ENCODE data around the gene AGAP2. TPM values are rescaled to one million over a fixed set of nuclear protein-coding genes. Genes with fewer than 3 reads are reported as not detected.

Gene AGAP2
- total and polyA plus RNA-seq, 2 donors, result 1.4 to 1.8 TPM

DNA sequence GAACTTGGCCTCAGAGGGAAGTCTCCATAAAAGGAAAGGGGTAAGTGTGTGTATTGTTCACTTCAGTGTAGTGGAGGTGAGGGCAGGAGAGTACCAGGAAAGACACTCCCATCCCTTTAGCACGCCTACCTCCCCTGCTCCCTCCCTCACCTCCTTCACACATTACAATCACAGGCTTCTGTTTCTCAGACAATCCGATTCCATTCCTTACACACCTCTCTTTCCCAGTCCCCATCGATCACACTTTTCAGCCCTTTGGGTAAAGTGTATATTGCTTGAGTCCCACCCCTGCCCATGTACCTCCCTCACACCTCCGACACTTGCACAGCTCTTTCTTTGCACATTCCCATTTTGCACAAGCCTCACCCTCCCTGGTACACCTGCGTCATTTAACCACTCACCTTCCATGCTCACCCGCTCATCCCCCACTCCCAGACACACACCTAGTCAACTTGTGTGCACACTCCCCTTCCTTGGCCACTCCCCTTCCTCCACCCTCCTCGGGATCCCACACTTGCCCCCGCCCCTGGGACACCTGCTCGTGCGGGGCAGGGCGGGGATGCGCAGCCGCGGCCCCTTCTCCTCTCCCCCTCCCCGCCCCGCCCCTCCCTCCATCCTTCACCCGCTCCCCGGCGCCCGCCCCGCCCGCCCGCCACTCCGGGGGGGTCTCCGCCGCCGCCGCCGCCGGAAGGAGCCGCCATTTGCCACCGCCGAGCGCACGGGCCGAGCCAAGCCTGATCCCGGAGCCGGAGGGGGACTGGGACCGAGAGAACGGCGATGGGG, 16.1 kb upstream of the AGAP2 start, which contains the start of gene MARCHF9:
Gene MARCHF9 (plus strand): TSS at position 693 of the 783 bp plus-strand sequence. CDS start 426 bp downstream, outside the sequence.
- H3K27ac ChIP-seq (ENCODE audit: low read depth), result peak within 1 kb of the TSS; percentile 48
- no peaks in the 10 kb centered on the region for H3K36me3 ChIP-seq (ENCODE audit: insufficient read depth)
- no peak for DNase-seq (ENCODE audit: extremely low spot score)
- H3K4me3 ChIP-seq (ENCODE audit: low read depth, low read length), result peak within 1 kb of the TSS; percentile 85
- WGBS, result 1% methylated on average over 41 of the region's 41 CpGs
- no peaks in the 10 kb centered on the region for H3K4me1 ChIP-seq (ENCODE audit: insufficient read depth)

DNA sequence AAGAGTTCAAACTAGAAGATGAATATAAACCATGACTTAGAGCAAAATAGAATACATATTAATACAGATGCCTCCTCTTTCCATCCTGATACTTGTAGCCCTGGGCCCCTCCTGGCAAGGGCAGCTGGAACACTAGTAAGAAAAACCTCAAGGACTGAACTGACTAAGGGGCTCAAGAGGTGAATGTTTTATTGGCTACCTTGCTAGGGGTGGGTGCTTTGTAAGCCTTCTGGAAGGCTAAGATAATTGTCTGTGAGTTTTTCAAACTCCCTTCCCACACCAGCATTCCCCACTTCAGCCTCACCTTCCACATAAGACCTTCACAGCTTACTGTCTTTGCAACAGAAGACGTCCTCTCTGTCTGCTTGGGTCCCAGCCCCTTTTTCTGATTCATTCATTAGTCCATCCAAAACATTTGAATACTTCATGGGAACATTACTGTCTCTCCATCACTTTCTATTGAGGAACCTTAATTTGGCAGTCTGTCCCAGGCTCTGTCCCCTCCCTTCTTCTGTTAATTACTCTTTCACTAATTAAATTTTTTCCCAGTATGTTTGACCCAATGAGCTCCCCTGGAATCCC, 15.3 kb upstream of the AGAP2 start:
- no peak overlapping the region for H3K27ac ChIP-seq (ENCODE audit: low read depth)
- no peak overlapping the region for H3K4me3 ChIP-seq (ENCODE audit: low read depth, low read length)
- H3K4me1 ChIP-seq (ENCODE audit: insufficient read depth), result no peaks in the 10 kb centered on the region
- DNase-seq (ENCODE audit: extremely low spot score), result no peak
- 16% methylated on average over 1 of the region's 1 CpG for WGBS
- H3K36me3 ChIP-seq (ENCODE audit: insufficient read depth), result no peaks in the 10 kb centered on the region

DNA sequence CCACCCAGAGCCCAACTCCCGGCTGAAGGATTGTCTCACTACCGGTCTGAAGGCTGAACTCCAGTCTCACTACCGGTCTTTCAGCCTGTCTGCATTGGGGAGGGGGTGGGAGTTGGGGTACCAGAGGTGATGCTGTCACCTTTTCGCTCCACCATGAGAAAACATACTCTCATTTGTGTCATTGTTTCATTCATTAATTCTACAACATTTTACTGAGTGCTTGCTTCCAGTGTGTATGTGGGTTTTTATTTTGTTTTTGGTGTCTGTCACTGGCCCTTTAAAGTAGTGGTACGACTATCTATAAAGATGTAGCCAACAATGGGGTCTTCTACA, 14.1 kb upstream of the AGAP2 start:
- Histone ChIP-seq H3K36me3 (ENCODE audit: insufficient read depth) (no peaks in the 10 kb centered on the region), H3K4me1 (ENCODE audit: insufficient read depth) (no peaks in the 10 kb centered on the region), H3K4me3 (ENCODE audit: low read depth, low read length) (no peak overlapping the region), H3K27ac (ENCODE audit: low read depth) (no peak overlapping the region)
- WGBS, result 3% methylated on average over 5 of the region's 5 CpGs
- DNase-seq (ENCODE audit: extremely low spot score), result no peak

DNA sequence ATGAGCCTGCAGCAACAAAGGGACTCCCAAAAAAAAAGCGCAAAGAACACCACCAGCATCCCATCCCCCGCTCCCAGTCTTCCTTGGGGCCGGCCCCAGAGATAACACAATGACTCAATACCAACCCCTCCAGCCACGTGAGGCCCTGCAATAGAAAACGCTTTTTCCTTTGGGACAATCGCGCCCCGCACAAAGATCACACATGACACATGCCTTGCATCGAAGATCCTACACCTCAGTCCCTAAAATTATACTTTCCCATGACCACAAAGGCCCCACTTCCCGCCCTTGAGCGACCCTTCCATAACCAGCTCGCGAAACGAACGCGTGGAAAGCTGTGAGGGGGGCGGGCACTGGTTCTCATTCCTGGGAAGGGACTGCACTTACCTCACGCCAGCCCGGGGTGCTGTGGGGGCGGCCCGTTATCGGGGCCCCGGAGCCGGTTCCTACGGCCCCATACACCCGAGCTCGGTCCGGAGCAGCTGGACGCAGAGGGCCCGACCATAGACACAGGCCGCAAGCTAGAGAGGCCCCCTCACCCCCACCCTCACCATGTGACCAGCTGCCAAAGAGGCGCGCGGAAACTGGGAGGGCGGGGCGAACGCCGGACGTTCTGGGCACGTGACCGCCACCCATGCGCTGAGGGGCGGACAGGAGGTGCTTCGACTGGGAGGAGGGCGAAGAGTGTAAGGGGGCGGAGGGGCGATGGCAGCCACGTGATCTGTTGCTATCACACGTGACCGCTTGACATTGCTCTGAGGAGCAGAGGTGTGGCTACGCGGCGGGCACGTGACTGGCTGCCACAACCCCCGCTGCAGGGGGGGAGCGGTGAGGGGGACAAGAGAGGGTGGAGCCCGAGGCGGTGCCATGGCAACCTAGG, 13.5 kb upstream of the AGAP2 start, which contains the start of gene CDK4:
Gene CDK4 (minus strand): TSS at position 523 of the 880 bp plus-strand sequence. CDS start 593 bp downstream, outside the sequence.
- under 1% methylated on average over 58 of the region's 58 CpGs for WGBS
- Histone ChIP-seq H3K4me3 (ENCODE audit: low read depth, low read length) (peak within 1 kb of the TSS; percentile 55), H3K4me1 (ENCODE audit: insufficient read depth) (no peaks in the 10 kb centered on the region), H3K36me3 (ENCODE audit: insufficient read depth) (no peaks in the 10 kb centered on the region), H3K27ac (ENCODE audit: low read depth) (peak within 1 kb of the TSS; percentile 57)
- peak; percentile 96 for DNase-seq (ENCODE audit: extremely low spot score)

DNA sequence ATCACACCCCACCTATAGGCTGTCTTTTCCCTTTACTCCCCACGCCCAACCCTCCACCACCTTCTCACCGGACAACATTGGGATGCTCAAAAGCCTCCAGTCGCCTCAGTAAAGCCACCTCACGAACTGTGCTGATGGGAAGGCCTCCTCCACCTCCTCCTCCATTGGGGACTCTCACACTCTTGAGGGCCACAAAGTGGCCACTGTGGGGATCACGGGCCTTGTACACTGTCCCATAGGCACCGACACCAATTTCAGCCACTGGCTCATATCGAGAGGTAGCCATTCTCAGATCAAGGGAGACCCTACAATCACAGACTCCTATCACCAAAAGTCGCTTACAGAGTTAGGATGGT, 12.9 kb upstream of the AGAP2 start:
- DNase-seq (ENCODE audit: extremely low spot score), result no peak
- Histone ChIP-seq H3K27ac (ENCODE audit: low read depth) (no peak overlapping the region), H3K4me3 (ENCODE audit: low read depth, low read length) (peak overlapping the region; percentile 55), H3K4me1 (ENCODE audit: insufficient read depth) (no peaks in the 10 kb centered on the region), H3K36me3 (ENCODE audit: insufficient read depth) (no peaks in the 10 kb centered on the region)
- 10% methylated on average over 8 of the region's 8 CpGs for WGBS

DNA sequence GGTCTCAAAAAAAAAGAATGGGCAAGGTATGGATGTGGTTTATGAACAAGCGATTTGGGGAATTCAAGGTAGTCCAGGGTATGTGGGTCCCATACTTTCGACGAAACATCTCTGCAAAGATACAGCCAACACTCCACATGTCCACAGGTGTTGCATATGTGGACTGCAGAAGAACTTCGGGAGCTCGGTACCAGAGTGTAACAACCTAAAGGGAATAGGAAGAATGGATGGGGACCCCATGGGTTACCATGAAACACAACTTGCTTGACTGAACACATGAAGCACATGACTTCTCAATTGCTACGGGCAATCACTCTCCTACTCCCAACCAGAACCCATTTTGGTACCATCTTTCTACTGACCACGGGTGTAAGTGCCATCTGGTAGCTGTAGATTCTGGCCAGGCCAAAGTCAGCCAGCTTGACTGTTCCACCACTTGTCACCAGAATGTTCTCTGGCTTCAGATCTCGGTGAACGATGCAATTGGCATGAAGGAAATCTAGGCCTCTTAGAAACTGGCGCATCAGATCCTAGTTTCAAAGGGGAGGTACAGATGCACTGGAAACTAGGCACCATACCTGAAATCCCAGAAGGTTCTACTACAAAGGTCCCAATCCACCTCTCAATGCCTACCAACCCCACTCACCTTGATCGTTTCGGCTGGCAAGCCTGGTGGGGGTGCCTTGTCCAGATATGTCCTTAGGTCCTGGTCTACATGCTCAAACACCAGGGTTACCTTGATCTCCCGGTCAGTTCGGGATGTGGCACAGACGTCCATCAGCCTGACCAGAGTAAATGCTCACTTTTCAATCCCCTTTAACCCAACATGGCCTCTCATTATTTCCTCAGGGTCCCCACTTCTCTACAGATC, 12.3 kb upstream of the AGAP2 start:
- H3K4me1 ChIP-seq (ENCODE audit: insufficient read depth), result no peaks in the 10 kb centered on the region
- H3K4me3 ChIP-seq (ENCODE audit: low read depth, low read length), result no peak overlapping the region
- H3K27ac ChIP-seq (ENCODE audit: low read depth), result no peak overlapping the region
- no peaks in the 10 kb centered on the region for H3K36me3 ChIP-seq (ENCODE audit: insufficient read depth)
- 88% methylated on average over 15 of the region's 15 CpGs for WGBS
- DNase-seq (ENCODE audit: extremely low spot score), result no peak

DNA sequence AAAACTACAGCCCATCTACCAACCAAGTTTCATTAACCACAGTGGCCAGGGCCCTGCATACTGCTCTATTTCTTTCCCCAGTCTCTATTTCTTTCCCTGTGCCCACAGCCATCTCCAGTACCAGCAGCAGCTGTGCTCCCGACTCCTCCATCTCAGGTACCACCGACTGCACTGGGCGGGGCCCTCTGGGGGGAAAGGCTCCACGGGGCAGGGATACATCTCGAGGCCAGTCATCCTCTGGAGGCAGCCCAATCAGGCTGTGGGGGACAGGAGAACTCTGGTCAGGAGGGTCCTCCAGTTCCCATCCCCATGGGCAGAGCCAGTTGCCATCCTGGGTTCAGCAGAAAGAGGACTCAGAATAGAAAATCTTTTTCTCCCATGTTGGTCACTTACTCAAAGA, 10.5 kb upstream of the AGAP2 start:
- DNase-seq (ENCODE audit: extremely low spot score), result no peak
- whole genome bisulfite sequencing, result 91% methylated on average over 5 of the region's 5 CpGs
- no peaks in the 10 kb centered on the region for H3K4me1 ChIP-seq (ENCODE audit: insufficient read depth)

DNA sequence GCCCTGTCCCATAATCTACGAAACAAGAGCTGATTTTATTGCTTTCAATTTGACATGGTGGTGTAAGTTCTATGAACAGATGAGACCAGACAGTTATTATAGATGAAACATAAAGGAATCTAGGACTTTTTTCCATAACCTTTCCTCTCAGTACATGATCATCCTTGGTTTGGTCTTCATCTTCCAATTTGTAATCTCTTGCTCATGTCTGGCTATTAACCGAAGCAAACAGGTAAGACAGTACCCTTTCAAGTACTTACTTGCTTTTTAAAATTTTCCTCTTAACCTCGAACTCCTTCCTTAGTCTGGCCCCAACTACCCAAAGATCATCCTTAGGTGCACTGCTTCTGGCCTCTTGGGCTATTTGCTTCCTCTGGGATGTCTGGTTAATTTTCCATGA, 7.5 kb upstream of the AGAP2 start:
- no peaks in the 10 kb centered on the region for H3K4me1 ChIP-seq (ENCODE audit: insufficient read depth)
- H3K36me3 ChIP-seq (ENCODE audit: insufficient read depth), result no peaks in the 10 kb centered on the region
- WGBS, result 88% methylated on average over 3 of the region's 3 CpGs
- DNase-seq (ENCODE audit: extremely low spot score), result no peak
- no peak overlapping the region for H3K27ac ChIP-seq (ENCODE audit: low read depth)
- no peak overlapping the region for H3K4me3 ChIP-seq (ENCODE audit: low read depth, low read length)

More for the DNA sequence above, 10.5 kb upstream of the AGAP2 start:
- no peak overlapping the region for H3K4me3 ChIP-seq (ENCODE audit: low read depth, low read length)
- H3K36me3 ChIP-seq (ENCODE audit: insufficient read depth), result no peaks in the 10 kb centered on the region
- H3K27ac ChIP-seq (ENCODE audit: low read depth), result no peak overlapping the region

DNA sequence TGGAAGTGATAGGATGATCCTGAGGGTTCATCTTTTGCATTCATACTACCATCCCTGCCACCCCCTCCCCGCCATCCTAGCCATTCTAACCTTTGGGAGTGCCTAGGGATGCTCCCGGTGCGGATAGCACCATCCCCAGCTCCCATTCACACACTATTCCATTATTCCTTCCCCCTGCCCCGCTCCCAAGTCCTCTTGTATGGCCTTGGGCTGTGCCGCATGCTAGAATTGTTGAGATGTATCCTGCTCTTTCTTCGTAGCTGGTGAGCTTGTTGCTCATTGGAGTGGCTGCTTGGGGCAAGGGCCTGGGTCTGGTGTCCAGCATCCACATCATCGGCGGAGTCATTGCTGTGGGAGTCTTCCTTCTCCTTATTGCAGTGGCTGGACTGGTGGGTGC, 6.9 kb upstream of the AGAP2 start:
- Histone ChIP-seq H3K27ac (ENCODE audit: low read depth) (peak overlapping the region; percentile 92), H3K4me3 (ENCODE audit: low read depth, low read length) (peak overlapping the region; percentile 42), H3K4me1 (ENCODE audit: insufficient read depth) (no peaks in the 10 kb centered on the region), H3K36me3 (ENCODE audit: insufficient read depth) (no peaks in the 10 kb centered on the region)
- 42% methylated on average over 8 of the region's 8 CpGs for WGBS
- no peak for DNase-seq (ENCODE audit: extremely low spot score)

DNA sequence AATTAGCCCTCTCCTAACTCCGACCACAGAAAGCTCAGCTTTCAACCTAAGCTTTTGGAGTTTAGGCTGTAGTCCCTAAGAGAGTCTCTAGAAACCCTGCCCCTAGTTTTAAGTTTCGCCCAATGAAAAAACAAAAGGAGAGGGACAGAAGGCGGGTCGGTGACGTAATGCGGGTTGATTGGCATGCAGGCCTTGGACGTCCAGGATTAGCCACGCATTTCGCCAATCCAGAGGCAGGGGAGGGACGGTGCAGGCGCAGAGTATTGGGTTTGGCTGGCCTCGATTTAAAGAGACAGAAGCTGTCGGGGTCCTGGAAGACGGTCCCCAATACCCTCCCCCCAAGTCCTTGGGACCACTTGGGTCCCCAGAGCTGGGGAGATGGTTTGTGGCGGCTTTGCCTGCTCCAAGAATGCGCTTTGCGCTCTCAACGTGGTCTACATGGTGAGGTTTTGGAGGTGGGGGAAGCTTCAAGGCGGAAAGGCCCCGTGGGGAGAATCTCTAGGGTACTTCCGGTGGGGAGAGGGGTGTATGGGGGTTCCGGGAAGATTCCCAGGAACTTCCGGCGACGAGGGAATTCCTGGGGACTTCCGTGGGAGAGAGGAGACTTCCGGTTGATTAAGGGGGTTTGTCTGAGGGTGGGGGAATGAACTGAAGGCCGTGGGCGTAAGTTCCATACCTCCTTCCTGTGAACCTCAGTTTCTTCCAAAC, 6.4 kb upstream of the AGAP2 start, which contains the start of gene TSPAN31:
Gene TSPAN31 (plus strand): TSS at position 263 of the 708 bp plus-strand sequence. CDS start 116 bp downstream, at position 379.
- peak within 1 kb of the TSS; percentile 92 for H3K27ac ChIP-seq (ENCODE audit: low read depth)
- H3K4me3 ChIP-seq (ENCODE audit: low read depth, low read length), result peak within 1 kb of the TSS; percentile 42
- peak; percentile 97 for DNase-seq (ENCODE audit: extremely low spot score)
- H3K4me1 ChIP-seq (ENCODE audit: insufficient read depth), result no peaks in the 10 kb centered on the region
- H3K36me3 ChIP-seq (ENCODE audit: insufficient read depth), result no peaks in the 10 kb centered on the region
- WGBS, result under 1% methylated on average over 29 of the region's 29 CpGs

DNA sequence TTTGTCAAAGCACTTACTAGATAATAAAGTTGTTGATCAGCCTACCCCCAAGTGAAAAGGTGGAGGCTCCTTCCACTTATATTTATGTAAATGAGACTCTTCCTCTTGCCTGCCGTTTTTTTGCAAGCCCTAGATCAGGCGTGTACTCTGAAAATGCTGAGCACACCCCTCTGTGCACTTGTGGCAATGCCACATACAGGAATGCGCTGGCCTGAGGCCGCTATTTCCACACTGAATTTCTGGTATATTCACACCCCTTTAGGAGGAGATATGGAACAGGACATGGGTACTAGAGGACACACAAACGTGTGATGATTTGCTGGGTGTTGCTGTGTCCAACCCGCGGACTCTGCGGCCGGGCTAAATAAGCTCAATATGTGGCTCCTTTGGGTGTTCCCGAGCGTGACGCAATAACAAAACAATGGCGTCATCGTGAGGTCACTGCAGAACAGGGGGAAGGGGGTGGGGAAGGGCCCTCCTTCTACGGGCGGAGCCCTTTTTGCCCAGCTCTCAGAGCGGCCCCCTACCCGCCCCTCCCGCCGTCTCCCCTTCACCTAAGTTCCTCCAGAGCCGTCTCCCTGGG, 5.7 kb upstream of the AGAP2 start:
- Histone ChIP-seq H3K36me3 (ENCODE audit: insufficient read depth) (no peaks in the 10 kb centered on the region), H3K27ac (ENCODE audit: low read depth) (peak overlapping the region; percentile 77), H3K4me3 (ENCODE audit: low read depth, low read length) (peak overlapping the region; percentile 42), H3K4me1 (ENCODE audit: insufficient read depth) (no peaks in the 10 kb centered on the region)
- 13% methylated on average over 21 of the region's 21 CpGs for WGBS
- DNase-seq (ENCODE audit: extremely low spot score), result no peak

DNA sequence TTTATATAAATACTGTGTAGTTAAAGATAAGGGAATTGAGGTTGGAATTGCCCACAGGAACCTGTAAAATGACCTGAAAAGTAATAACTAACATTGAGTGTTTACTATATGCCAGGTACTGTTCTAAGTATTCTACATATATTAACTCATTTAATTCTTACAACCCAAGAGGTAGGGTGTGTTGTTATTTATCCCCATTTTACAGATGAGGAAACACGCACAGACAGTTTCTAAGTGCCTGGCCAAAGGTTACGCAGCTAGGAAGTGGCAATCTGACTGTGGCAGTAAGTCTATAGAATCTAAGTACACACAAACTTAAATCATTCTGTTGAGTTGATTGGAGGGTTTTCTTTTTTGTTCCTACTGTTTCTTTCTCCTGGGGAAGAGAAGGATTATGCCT, 5.2 kb upstream of the AGAP2 start:
- H3K36me3 ChIP-seq (ENCODE audit: insufficient read depth), result no peaks in the 10 kb centered on the region
- WGBS, result 89% methylated on average over 2 of the region's 2 CpGs
- H3K27ac ChIP-seq (ENCODE audit: low read depth), result no peak overlapping the region
- H3K4me1 ChIP-seq (ENCODE audit: insufficient read depth), result no peaks in the 10 kb centered on the region
- no peak overlapping the region for H3K4me3 ChIP-seq (ENCODE audit: low read depth, low read length)
- no peak for DNase-seq (ENCODE audit: extremely low spot score)
